Measurements from ENCODE around the gene THSD7A.

Gene THSD7A

GRCh38 chr7:11437994-11438393 lies 394.0 kb downstream of the THSD7A start:
- DNase-seq: no peak

- DNase-seq: no peak
Observed at GRCh38 chr7:11436773-11437524, 395.0 kb downstream of the THSD7A start.

- no peak for DNase-seq
Observed at GRCh38 chr7:11436316-11436715, 395.7 kb downstream of the THSD7A start.

GRCh38 chr7:11434366-11434765 lies 397.6 kb downstream of the THSD7A start:
- DNase-seq: no peak

- DNase-seq: no peak
Observed at GRCh38 chr7:11430841-11431240, 401.2 kb downstream of the THSD7A start.

GRCh38 chr7:11430112-11430511 lies 401.9 kb downstream of the THSD7A start:
- no peak for DNase-seq

- DNase-seq: no peak
Observed at GRCh38 chr7:11428877-11429581, 403.0 kb downstream of the THSD7A start.

- no peak for DNase-seq
Observed at GRCh38 chr7:11427686-11428273, 404.2 kb downstream of the THSD7A start.

- no peak for DNase-seq
Observed at GRCh38 chr7:11424006-11424405, 408.0 kb downstream of the THSD7A start.

GRCh38 chr7:11420049-11420448 lies 411.9 kb downstream of the THSD7A start:
- DNase-seq: no peak

GRCh38 chr7:11416641-11417458 lies 415.1 kb downstream of the THSD7A start:
- DNase-seq: no peak

- no peak for DNase-seq
Observed at GRCh38 chr7:11415101-11415500, 416.9 kb downstream of the THSD7A start.

GRCh38 chr7:11413901-11414300 lies 418.1 kb downstream of the THSD7A start:
- no peak for DNase-seq

- DNase-seq: no peak
Observed at GRCh38 chr7:11412036-11412435, 420.0 kb downstream of the THSD7A start.

GRCh38 chr7:11410656-11411644 lies 421.0 kb downstream of the THSD7A start:
- DNase-seq: no peak

GRCh38 chr7:11404355-11404754 lies 427.6 kb downstream of the THSD7A start:
- DNase-seq: no peak

- DNase-seq: no peak
Observed at GRCh38 chr7:11403781-11404180, 428.2 kb downstream of the THSD7A start.

GRCh38 chr7:11394438-11394837 lies 437.6 kb downstream of the THSD7A start:
- DNase-seq: no peak

- DNase-seq: no peak
Observed at GRCh38 chr7:11379641-11380040, 452.4 kb downstream of the THSD7A start.

GRCh38 chr7:11376529-11376928 lies 455.5 kb downstream of the THSD7A start:
- no peak for DNase-seq

- no peak for DNase-seq
Observed at GRCh38 chr7:11374629-11375028, 457.4 kb downstream of the THSD7A start.

Measured in activated CD4-positive, alpha-beta T cell treated with anti-CD3 and anti-CD28 coated beads, Interleukin-2, amount 50 U/mL, for 4 hours (primary cell).